Endothelial cell (in vitro differentiated cells): Measurements from ENCODE around the gene NUPR1. TPM values are rescaled to one million over a fixed set of nuclear protein-coding genes. Genes with fewer than 3 reads are reported as not detected.
A peak's percentile ranks its signal among the peaks of the same experiment; 100 is the strongest.

Experiments used
- DNase-seq: peaks from one replicate; pipeline ENCODE4 v3.0.0; 2021; ENCODE audit warnings: low spot score
- H3K27ac Mint-ChIP-seq: one replicate; pipeline ENCODE4 v1.8.0; 2021; ENCODE audit warnings: mixed read lengths, inconsistent platforms; ENCODE audit not compliant: unreplicated experiment
- H3K27me3 Mint-ChIP-seq: one replicate; pipeline ENCODE4 v1.8.0; 2021; ENCODE audit warnings: mild to moderate bottlenecking, moderate library complexity, mixed read lengths, inconsistent platforms; ENCODE audit not compliant: unreplicated experiment
- H3K36me3 Mint-ChIP-seq: one replicate; pipeline ENCODE4 v1.8.0; 2021; ENCODE audit warnings: mild to moderate bottlenecking, low read depth, mixed read lengths, inconsistent platforms; ENCODE audit not compliant: unreplicated experiment
- H3K4me1 Mint-ChIP-seq: one replicate; pipeline ENCODE4 v1.8.0; 2021; ENCODE audit warnings: mild to moderate bottlenecking, mixed read lengths, inconsistent platforms; ENCODE audit not compliant: unreplicated experiment
- H3K4me3 Mint-ChIP-seq: one replicate; pipeline ENCODE4 v1.8.0; 2021; ENCODE audit warnings: mild to moderate bottlenecking, mixed read lengths, inconsistent platforms; ENCODE audit not compliant: unreplicated experiment
- H3K9me3 Mint-ChIP-seq: one replicate; pipeline ENCODE4 v1.8.0; 2021; ENCODE audit warnings: mixed read lengths, inconsistent platforms; ENCODE audit not compliant: unreplicated experiment
- CTCF ChIP-seq: fragments of 200-600 bp; sonication (generic); IDR thresholded peaks from one replicate; pipeline ENCODE4 v1.5.0; 2021; ENCODE audit warnings: antibody characterized with exemption; ENCODE audit not compliant: unreplicated experiment
- total RNA-seq: library from RNA; stranded (reverse); fragmentation: NEBNext Ultra II Directional; extraction: Animal tissue kit (Norgen Biotek cat#: 25700); gene quantifications from one replicate; pipeline ENCODE4 v1.2.1, GENCODE V29; 2021; ENCODE audit not compliant: unreplicated experiment

The NUPR1 gene
- total RNA-seq, 1 donor from 2014 or later: not detected

DNA sequence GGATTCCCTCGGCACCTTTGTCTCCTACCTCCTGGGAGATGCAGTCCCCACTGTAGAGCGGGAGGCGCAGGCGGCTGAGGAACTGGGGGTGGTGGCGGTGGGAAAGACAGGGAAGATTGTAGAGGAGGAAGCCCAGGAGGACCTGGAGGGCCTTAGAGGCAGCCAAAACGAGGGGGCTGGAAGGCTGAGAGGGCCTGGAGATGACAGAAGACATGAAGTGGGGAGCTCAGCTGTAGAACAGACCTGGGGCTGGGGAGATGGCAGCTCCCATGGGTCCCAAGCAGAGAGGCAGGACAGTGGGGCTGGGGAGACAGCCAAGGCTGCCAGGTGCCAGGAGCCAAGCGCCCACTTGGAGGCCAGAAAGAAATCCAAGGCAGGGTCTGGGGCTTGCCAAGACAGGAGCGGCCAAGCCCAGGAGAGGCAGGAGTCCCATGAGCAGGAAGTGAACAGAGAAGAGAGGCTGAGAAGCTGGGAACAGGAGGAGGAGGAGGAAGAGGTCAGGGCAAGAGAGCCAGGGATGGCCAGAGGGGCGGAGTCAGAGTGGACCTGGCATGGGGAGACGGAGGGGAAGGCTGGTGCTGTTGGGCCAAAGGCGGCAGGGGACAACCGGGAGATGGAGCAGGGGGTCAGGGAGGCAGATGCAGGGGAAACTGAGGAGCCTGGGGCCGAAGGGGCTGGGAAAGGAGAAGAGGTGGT lies 43.5 kb downstream of the NUPR1 start:
- no peak for DNase-seq
- Mint-ChIP-seq H3K36me3 (no peaks in the 10 kb centered on the region), H3K4me1 (peaks cover 40% of the 10 kb centered on the region), H3K4me3 (peak overlapping the region; percentile 73), H3K27ac (peak overlapping the region; percentile 74), H3K9me3 (no peaks in the 10 kb centered on the region), H3K27me3 (peaks cover 11% of the 10 kb centered on the region)
- TF ChIP-seq CTCF: no peak

DNA sequence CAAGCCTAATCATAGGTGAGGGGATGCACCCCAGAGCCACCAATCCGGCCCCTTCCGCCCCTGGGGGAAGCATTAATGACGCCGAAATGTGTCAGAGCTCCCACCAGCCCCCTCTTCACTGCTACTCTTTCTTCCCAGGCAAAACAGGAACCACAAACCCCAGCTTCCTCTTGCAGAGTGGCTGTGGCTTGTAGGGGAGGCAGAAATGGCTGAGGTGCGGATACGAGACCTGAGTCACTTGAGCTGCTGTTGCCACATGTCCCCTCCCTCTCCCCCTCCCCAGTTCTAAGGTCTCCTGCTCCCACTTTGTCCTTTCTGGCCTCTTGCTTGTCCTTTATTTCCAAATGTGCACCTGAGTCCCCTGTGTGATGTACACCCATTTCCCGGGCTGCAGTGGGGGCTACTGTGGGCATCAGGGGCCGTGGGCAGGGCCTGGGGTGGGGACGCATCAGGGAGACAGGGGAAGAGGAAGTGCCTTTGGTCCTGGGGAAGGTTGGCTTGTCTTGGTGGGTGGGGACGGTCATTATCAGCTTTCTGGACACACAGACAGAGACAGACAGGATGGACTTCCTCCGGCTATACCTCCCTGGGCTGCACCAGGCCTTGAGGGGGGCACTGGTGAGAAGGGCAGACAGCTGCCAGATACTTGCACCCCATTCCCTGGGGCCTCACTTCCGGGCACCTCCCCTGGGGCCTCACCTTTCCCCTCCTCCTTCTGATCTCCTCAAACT lies 44.5 kb downstream of the NUPR1 start, which contains the start of gene APOBR:
Gene APOBR (plus strand): TSS at position 523 of the 731 bp plus-strand sequence. CDS start 39 bp downstream, at position 562.
- Mint-ChIP-seq H3K36me3 (no peaks in the 10 kb centered on the region), H3K4me3 (peak within 1 kb of the TSS; percentile 73), H3K27me3 (peaks cover 11% of the 10 kb centered on the region), H3K27ac (peak within 1 kb of the TSS; percentile 84), H3K9me3 (no peaks in the 10 kb centered on the region), H3K4me1 (peaks cover 40% of the 10 kb centered on the region)
- TF ChIP-seq CTCF: no peak
- DNase-seq: peak; percentile 17

DNA sequence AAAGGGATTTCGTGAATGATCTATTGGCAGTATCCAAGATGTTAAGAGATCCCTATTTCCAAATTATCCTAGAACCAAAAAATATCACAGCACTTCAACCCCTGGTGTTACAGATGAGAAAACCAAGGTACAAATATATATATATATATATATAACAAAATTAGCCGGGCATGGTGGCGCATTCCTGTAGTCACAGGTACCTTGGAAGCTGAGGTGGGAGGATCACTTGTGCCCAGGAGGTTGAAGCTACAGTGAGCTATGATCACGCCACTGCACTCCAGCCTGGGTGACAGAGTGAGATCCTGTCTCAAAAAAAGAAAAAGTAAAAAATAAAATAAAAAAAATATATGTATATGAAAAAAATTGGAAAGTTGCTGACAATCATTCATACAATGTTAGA lies 46.3 kb downstream of the NUPR1 start:
- Mint-ChIP-seq H3K9me3 (no peaks in the 10 kb centered on the region), H3K4me1 (peaks cover 40% of the 10 kb centered on the region)
- TF ChIP-seq CTCF: no peak

DNA sequence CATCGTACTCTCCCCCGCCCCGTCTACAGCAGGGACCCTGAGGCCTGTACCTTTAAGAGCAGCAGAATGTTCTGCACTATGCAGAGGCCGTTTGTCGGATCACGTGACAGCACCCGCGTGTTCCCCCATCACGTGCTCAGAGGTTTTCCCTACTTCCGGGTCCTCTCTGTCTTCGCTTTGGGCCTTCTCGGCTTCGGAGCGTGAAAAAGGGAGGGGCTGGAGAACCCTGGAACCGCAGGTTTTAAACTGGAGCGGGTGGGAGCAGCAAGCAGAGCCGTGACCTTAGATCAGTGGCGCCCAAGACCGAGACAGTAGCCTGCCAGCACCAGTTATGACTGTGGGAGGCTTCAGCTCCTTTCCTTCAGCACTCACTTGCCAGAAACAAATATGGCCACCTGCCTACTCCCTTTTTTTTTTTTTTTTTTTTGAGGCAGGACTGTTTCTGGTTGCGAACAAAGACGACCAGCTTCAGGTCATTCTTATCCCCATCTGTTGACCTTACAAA lies 46.8 kb downstream of the NUPR1 start, which contains the start of gene CLN3:
Gene CLN3 (minus strand): TSS at position 105 of the 505 bp plus-strand sequence. CDS start 315 bp downstream, outside the sequence.
- TF ChIP-seq CTCF: no peak
- peaks cover 37% of the 10 kb centered on the region for H3K4me1 Mint-ChIP-seq
- H3K4me3 Mint-ChIP-seq: peak within 1 kb of the TSS; percentile 96
- no peaks in the 10 kb centered on the region for H3K9me3 Mint-ChIP-seq
- H3K27ac Mint-ChIP-seq: peak within 1 kb of the TSS; percentile 99
- DNase-seq: peak; percentile 69
- peaks cover 11% of the 10 kb centered on the region for H3K27me3 Mint-ChIP-seq
- H3K36me3 Mint-ChIP-seq: peaks cover 9% of the 10 kb centered on the region

More for the DNA sequence above, 46.3 kb downstream of the NUPR1 start:
- no peak for DNase-seq
- H3K27ac Mint-ChIP-seq: peak overlapping the region; percentile 99
- peak overlapping the region; percentile 96 for H3K4me3 Mint-ChIP-seq
- H3K27me3 Mint-ChIP-seq: peaks cover 11% of the 10 kb centered on the region
- H3K36me3 Mint-ChIP-seq: peaks cover 4% of the 10 kb centered on the region
